ENCODE measurements around the gene TMEM140. TPM values are rescaled to one million over a fixed set of nuclear protein-coding genes. Genes with fewer than 3 reads are reported as not detected.

The TMEM140 gene
- total and polyA plus RNA-seq, 9 of the 15 experiments (the other 6 are each of a cell fraction or from before 2014, with no cell fraction given): 0.03 to 0.82 (median 0.23) TPM

GRCh38 chr7:135147341-135147898 is 452 bp upstream of the TMEM140 start (continued):
- TF ChIP-seq, protein P1, sequence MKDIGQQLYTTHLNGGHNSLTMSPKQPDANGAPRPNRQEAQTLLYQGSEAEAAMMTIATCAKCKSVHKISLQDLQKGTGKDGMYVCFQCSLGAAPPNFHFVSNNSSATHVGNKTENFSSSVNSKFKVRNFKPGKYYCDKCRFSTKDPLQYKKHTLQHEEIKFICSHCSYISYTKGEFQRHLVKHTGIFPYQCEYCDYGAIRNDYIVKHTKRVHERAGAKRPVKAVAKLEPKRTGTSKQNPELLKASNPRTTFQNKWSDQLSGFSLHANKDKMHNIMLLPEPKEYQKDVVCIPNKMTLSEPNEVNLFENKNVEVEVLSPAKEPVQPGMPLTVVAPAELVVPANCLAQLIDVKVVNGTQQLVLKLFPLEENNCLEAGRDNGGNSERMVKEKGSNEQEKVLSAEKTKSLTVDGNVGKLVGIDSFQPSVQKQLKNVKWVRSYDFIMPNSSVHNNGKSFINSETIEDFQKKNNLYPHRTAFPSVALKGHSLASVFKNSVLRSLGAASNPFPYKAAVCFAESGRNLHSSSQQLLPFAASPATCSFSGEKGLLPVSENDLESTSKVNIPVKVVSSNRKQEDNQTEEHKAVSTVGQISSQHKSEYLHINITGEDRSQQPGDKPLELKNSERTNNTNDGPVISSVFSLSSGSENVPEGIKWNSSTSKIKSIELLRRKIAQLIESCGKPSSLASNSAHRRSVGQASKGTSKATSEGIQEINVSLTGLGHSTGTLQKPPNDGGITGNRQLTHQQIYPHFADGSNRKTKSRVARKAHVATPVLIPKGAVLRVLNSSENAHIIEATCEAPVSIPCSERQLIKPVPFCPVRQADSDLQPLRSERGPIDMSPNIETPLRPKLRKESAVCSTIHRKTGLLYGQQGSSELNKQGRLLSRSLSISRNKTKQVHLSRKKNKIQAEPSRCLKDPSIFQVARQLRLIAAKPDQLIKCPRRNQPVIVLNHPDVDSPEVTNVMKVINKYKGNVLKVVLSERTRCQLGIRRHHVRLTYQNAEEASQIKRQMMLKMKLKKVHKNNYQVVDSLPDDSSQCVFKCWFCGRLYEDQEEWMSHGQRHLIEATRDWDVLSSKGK (CRISPR knock-in tag; IDR thresholded peaks at IDR 0.05): no peak
- 0 out of 2 replicates have a peak, but pooled peaks have one; percentile 25 for TF ChIP-seq ELF2 (CRISPR knock-in tag; IDR thresholded peaks at IDR 0.05)
- TF ChIP-seq STAT5A (IDR thresholded peaks at IDR 0.05; ENCODE audit: borderline replicate concordance, low read length): no peak
- TF ChIP-seq CC2D1A (IDR thresholded peaks at IDR 0.05): peak; percentile 88; the same call in 1 of the 2 replicates
- no peak for TF ChIP-seq KDM2B (CRISPR knock-in tag; IDR thresholded peaks at IDR 0.05)
- no peak for TF ChIP-seq HNRNPUL1 (IDR thresholded peaks at IDR 0.05; ENCODE audit: low read length)
- TF ChIP-seq CAMTA2 (CRISPR knock-in tag; conservative IDR thresholded peaks at IDR 0.05): no peak
- TF ChIP-seq CBX1 (IDR thresholded peaks at IDR 0.05; ENCODE audit: low read depth): no peak
- TF ChIP-seq ZNF384 (IDR thresholded peaks at IDR 0.05; ENCODE audit: low read depth, low read length): no peak
- TF ChIP-seq MEF2D (tag; conservative IDR thresholded peaks at IDR 0.05; ENCODE audit: low read depth): no peak
- no peak for TF ChIP-seq NCOA2 (IDR thresholded peaks at IDR 0.05; ENCODE audit: partially characterized antibody in 2 of 2)
- TF ChIP-seq, protein P2, sequence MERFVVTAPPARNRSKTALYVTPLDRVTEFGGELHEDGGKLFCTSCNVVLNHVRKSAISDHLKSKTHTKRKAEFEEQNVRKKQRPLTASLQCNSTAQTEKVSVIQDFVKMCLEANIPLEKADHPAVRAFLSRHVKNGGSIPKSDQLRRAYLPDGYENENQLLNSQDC (CRISPR knock-in tag; IDR thresholded peaks at IDR 0.05): no peak
- no peak for TF ChIP-seq MAX (CRISPR knock-in tag; IDR thresholded peaks at IDR 0.05)
- TF ChIP-seq KLF16 (IDR thresholded peaks at IDR 0.05): no peak
- no peak for TF ChIP-seq ZC3H11A (IDR thresholded peaks at IDR 0.05; ENCODE audit: low read depth, low read length)
- TF ChIP-seq COPS2 (conservative IDR thresholded peaks at IDR 0.05): no peak
- TF ChIP-seq LEF1 (IDR thresholded peaks at IDR 0.05): 0 out of 2 replicates have a peak, but pooled peaks have one; percentile 10
- TF ChIP-seq, protein P3, sequence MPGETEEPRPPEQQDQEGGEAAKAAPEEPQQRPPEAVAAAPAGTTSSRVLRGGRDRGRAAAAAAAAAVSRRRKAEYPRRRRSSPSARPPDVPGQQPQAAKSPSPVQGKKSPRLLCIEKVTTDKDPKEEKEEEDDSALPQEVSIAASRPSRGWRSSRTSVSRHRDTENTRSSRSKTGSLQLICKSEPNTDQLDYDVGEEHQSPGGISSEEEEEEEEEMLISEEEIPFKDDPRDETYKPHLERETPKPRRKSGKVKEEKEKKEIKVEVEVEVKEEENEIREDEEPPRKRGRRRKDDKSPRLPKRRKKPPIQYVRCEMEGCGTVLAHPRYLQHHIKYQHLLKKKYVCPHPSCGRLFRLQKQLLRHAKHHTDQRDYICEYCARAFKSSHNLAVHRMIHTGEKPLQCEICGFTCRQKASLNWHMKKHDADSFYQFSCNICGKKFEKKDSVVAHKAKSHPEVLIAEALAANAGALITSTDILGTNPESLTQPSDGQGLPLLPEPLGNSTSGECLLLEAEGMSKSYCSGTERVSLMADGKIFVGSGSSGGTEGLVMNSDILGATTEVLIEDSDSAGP (CRISPR knock-in tag; IDR thresholded peaks at IDR 0.05): no peak
- peak; percentile 100 for TF ChIP-seq MYNN (IDR thresholded peaks at IDR 0.05)
- peak; percentile 98 for TF ChIP-seq MYNN (CRISPR knock-in tag; IDR thresholded peaks at IDR 0.05)
- no peak for TF ChIP-seq NFYB (IDR thresholded peaks at IDR 0.05; ENCODE audit: extremely low read depth, insufficient read length)
- TF ChIP-seq TBP (optimal IDR thresholded peaks at IDR 0.05; ENCODE audit: low read depth, low read length): no peak
- TF ChIP-seq ELK3 (CRISPR knock-in tag; IDR thresholded peaks at IDR 0.05): peak; percentile 65; the same call in 1 of the 2 replicates

Measured in K562 (cell line).